Bronchial epithelial cell (primary cell): ENCODE measurements around the gene HOMER3. TPM values are rescaled to one million over a fixed set of nuclear protein-coding genes. Genes with fewer than 3 reads are reported as not detected.

Source experiments
- DNase-seq: peaks from one replicate; pipeline ENCODE4 v3.0.0-alpha.2; 2010; ENCODE audit warnings: low read depth
- FAIRE-seq: peaks from 2 replicates; lab custom pipeline; 2011; peaks lifted over from hg19 to GRCh38; lab: Jason Lieb, UNC
- H3K27me3 ChIP-seq: 2 replicates; pipeline ENCODE4 v1.5.1; 2011; ENCODE audit warnings: low read length; ENCODE audit not compliant: control insufficient read depth, insufficient read depth
- H3K36me3 ChIP-seq: 2 replicates; pipeline ENCODE4 v1.5.1; 2011; ENCODE audit warnings: low read length; ENCODE audit not compliant: control insufficient read depth, insufficient read depth
- H3K4me3 ChIP-seq: 2 replicates; pipeline ENCODE4 v1.5.1; 2011; ENCODE audit warnings: mild to moderate bottlenecking, low read depth, low read length, control low read depth
- CTCF ChIP-seq: IDR thresholded peaks from 2 replicates; pipeline ENCODE4 v1.5.1; 2011; ENCODE audit warnings: mild to moderate bottlenecking, moderate library complexity, low read length, control low read depth, inconsistent platforms; ENCODE audit not compliant: insufficient read depth, severe bottlenecking
- total RNA-seq: library from RNA; depleted of rRNA; stranded (reverse); fragments of >200 nt; gene quantifications from 2 replicates; pipeline ENCODE4 v1.2.1, GENCODE V29; 2014

Gene HOMER3
- total RNA-seq, 1 donor from 2014 or later: 129 TPM

- DNase-seq (no peak), FAIRE-seq (no peak)
- H3K4me3 ChIP-seq: no peak overlapping the region
- no peak for TF ChIP-seq CTCF
- no peaks in the 10 kb centered on the region for H3K36me3 ChIP-seq
- peaks cover 10% of the 10 kb centered on the region for H3K27me3 ChIP-seq
Measured at GRCh38 chr19:18893587-18894253, 47.3 kb downstream of the HOMER3 start.

DNA sequence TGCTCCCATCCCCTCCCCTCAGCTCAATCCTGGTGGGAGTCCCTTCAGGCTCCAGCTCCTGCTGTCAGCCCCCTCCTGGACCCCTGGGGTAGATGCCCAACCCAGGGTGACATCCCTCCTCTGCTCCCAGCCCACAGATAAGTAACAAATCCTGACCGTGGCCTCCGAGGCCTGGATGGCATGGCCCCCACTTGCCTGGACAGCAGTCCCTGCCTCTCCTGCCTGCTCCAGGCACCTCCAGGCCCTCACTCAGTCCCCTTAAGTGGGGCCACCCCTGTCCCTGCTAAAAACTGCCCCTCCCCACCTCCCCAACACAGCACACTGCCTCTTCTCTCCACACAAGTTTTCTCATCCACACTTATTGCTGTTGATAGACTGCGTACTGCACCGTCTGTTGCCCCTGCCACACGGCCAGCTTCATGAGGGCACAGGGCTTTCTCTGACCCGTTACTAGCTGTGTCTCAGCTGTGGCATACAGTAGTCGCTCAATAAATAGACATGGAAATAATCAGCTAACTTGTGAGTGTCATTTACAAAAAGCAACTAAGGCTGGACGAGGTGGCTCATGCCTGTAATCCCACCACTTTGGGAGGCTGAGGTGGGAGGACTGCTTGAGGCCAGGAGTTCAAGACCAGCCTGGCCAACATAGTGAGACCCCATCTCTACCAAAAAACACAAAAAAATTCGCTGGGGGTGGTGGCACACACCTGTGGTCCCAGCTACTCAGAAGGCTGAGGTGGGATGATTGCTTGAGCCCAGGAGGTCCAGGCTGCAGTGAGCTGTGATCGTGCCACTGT is 50.9 kb downstream of the HOMER3 start:
- DNase-seq: no peak
- Histone ChIP-seq H3K36me3 (no peaks in the 10 kb centered on the region), H3K27me3 (peaks cover 7% of the 10 kb centered on the region), H3K4me3 (no peak overlapping the region)
- no peak for FAIRE-seq
- no peak for TF ChIP-seq CTCF

DNA sequence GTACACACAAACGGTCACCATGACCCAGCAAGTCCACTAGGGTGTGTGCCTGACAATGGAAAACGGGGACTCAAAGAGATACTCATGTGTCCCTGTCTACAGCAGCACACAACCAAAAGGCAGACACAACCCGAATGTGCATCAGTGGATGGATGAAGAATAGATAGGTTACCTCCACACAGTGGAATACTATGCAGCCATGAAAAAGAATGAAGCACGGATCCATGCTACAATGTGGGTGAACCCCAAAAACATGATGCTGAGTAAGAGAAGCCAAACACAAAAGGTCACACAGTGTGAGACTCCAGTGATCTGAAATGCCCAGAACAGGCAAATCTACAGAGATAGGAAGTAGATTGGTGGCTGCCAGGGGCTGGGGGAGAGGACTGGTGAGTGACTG is 54.0 kb downstream of the HOMER3 start:
- DNase-seq: no peak
- Histone ChIP-seq H3K4me3 (no peak overlapping the region), H3K27me3 (no peaks in the 10 kb centered on the region), H3K36me3 (no peaks in the 10 kb centered on the region)
- no peak for TF ChIP-seq CTCF
- no peak for FAIRE-seq

DNA sequence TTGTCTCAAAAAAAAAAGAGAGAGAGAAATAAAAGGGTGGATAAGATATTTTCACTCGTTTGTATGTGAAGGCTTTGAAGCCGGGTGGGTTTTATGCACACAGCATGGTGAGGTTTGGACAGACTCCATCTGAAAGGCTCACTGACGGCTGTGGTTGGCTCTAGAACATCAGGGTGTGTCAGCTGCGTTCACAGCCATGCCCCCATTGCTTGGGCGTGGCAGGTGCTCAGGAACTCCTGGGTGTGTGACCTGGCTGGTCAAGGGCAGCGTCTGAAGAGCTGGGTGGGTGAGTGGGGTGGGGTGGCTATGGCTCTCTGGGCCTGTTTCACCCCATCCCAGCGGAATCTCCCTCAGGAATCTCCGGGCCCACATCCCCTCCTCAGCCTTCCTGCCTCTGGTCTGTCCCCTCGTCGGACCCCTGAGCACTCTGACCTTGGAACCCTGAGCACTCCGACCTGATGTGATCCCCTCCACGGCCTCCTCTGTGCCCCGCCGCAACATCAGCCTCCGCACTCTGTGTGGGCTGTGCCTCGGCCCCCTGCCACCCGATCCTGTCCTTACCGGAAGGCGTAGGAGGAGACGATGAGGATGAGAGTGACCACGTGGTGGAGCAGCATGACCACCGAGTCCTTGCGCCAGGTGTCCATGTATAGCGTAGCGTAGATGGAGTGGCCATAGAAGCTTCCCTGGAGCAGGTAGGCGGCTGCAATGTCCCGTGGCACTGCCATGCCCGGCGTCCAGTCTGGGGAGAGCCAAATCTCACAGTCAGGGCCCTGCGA is 57.3 kb downstream of the HOMER3 start:
- H3K4me3 ChIP-seq: no peak overlapping the region
- FAIRE-seq (no peak), DNase-seq (no peak)
- no peaks in the 10 kb centered on the region for H3K27me3 ChIP-seq
- TF ChIP-seq CTCF: no peak
- H3K36me3 ChIP-seq: no peaks in the 10 kb centered on the region

- FAIRE-seq (no peak), DNase-seq (no peak)
Measured at GRCh38 chr19:18881491-18881890, 59.5 kb downstream of the HOMER3 start.

More at GRCh38 chr19:18881491-18881890, 59.5 kb downstream of the HOMER3 start:
- H3K27me3 ChIP-seq: no peaks in the 10 kb centered on the region
- TF ChIP-seq CTCF: no peak
- H3K4me3 ChIP-seq: no peak overlapping the region
- no peaks in the 10 kb centered on the region for H3K36me3 ChIP-seq
